Kidney (tissue), 14 donors: Measurements from ENCODE around the gene ACTN2. TPM values are rescaled to one million over a fixed set of nuclear protein-coding genes. Genes with fewer than 3 reads are reported as not detected.

ENCODE experiments used
- DNase-seq, 5 donors: peaks; one replicate each; pipeline ENCODE4 v3.0.0-alpha.2; 2013 to 2020
- FAIRE-seq: peaks from 2 replicates; lab custom pipeline; 2012; peaks lifted over from hg19 to GRCh38; lab: Jason Lieb, UNC
- H3K27ac ChIP-seq, 2 donors: one replicate each; pipeline ENCODE4 v1.7.0; 2013; ENCODE audit warnings: low read depth in 2 of 2, low read length in 2 of 2, inconsistent platforms in 1 of 2
- H3K27me3 ChIP-seq: one replicate; pipeline ENCODE4 v1.7.1; 2013; ENCODE audit warnings: low read length, inconsistent platforms; ENCODE audit not compliant: control insufficient read depth, insufficient read depth
- H3K36me3 ChIP-seq, 3 donors: one replicate each; pipeline versions ENCODE4 v1.7.0 to v1.7.1; 2013; ENCODE audit warnings: low read length in 3 of 3, control low read depth in 1 of 3, inconsistent platforms in 1 of 3; ENCODE audit not compliant: insufficient read depth in 3 of 3, control insufficient read depth in 2 of 3
- H3K4me1 ChIP-seq, 3 donors: one replicate each; pipeline versions ENCODE4 v1.7.0 to v1.7.1; 2013; ENCODE audit warnings: low read length in 3 of 3, inconsistent platforms in 1 of 3, low read depth in 1 of 3; ENCODE audit not compliant: control insufficient read depth in 2 of 3, insufficient read depth in 2 of 3
- H3K4me3 ChIP-seq, 3 donors: one replicate each; pipeline versions ENCODE4 v1.7.0 to v1.8.1; 2013; ENCODE audit warnings: low read length in 3 of 3, control low read depth in 1 of 3, inconsistent platforms in 1 of 3
- H3K9ac ChIP-seq, 3 donors: one replicate each; pipeline versions ENCODE4 v1.7.0 to v1.7.1; 2013; ENCODE audit warnings: low read length in 3 of 3, control low read depth in 1 of 3, inconsistent platforms in 1 of 3
- H3K9me3 ChIP-seq, 3 donors: one replicate each; pipeline versions ENCODE4 v1.7.0 to v1.7.1; 2013; ENCODE audit warnings: low read length in 3 of 3, control low read depth in 1 of 3, inconsistent platforms in 1 of 3; ENCODE audit not compliant: control insufficient read depth in 2 of 3, insufficient read depth in 1 of 3
- intact Hi-C: fragments of 100-400 bp; cut with DNase I; formaldehyde crosslinking; loops from one replicate; pipeline ENCODE4 v1.11.1; 2022
- polyA plus RNA-seq: library from polyadenylated mRNA; stranded (reverse); fragments of 350-450 nt; fragmentation: Illumina TruSeq; extraction: RNeasy Lipid Tissue Mini Kit (QIAGEN cat#74804); gene quantifications from one replicate; pipeline ENCODE4 v1.2.3, GENCODE V29; 2014; ENCODE audit warnings: low read depth, low replicate concordance; ENCODE audit not compliant: insufficient read depth
- total RNA-seq: library from RNA; stranded (reverse); fragmentation: NEBNext Ultra II Directional; extraction: Animal tissue kit (Norgen Biotek cat#: 25700); gene quantifications from one replicate; pipeline ENCODE4 v1.2.1, GENCODE V29; 2021
- TF ChIP-seq, protein P1 (sequence below): IDR thresholded peaks from 3 replicates; pipeline ENCODE4 v1.5.1; 2012; ENCODE audit warnings: mild to moderate bottlenecking, moderate library complexity, borderline replicate concordance; ENCODE audit not compliant: insufficient read depth; ENCODE audit errors: extremely low read depth
- donor health status: control.
- donor health status: control.
- donor health status: control.
- donor health status: control.
- donor health status: control.
- donor health status: DM: yes; HTN: yes; CAD: no.
- donor health status: Normal renal cell carcinoma (clear cell type).

The ACTN2 gene
- total and polyA plus RNA-seq, 2 donors from 2014 or later, result 0.60 to 1.6 TPM

DNA sequence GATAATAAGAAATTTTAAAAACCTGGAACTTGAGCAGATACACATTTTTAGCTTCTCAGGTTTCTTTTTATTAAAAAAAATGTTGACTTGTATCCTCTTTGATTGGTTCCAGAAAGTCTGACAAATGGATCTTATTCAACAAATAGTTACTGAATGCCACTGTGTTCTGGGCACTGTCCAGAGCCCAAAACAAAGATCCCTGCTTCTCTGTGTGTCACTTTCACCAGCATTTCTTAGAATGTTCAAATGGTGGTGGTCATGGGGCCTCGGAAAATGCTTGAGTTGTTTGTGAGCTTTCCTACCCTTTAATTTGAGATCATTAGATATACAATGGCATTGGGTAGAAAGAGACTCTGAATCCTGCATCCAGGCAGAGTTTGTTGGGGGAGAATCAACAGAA lies 19.9 kb downstream of the ACTN2 start:
- H3K36me3 ChIP-seq, result no peaks in the 10 kb centered on the region
- H3K9me3 ChIP-seq, result no peaks in the 10 kb centered on the region
- no peaks in the 10 kb centered on the region for H3K27me3 ChIP-seq
- no peaks in the 10 kb centered on the region for H3K4me1 ChIP-seq
- intact Hi-C loops, result no loop called here
- TF ChIP-seq, protein P1, sequence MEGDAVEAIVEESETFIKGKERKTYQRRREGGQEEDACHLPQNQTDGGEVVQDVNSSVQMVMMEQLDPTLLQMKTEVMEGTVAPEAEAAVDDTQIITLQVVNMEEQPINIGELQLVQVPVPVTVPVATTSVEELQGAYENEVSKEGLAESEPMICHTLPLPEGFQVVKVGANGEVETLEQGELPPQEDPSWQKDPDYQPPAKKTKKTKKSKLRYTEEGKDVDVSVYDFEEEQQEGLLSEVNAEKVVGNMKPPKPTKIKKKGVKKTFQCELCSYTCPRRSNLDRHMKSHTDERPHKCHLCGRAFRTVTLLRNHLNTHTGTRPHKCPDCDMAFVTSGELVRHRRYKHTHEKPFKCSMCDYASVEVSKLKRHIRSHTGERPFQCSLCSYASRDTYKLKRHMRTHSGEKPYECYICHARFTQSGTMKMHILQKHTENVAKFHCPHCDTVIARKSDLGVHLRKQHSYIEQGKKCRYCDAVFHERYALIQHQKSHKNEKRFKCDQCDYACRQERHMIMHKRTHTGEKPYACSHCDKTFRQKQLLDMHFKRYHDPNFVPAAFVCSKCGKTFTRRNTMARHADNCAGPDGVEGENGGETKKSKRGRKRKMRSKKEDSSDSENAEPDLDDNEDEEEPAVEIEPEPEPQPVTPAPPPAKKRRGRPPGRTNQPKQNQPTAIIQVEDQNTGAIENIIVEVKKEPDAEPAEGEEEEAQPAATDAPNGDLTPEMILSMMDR, result no peak
- FAIRE-seq, result no peak
- no peak overlapping the region for H3K27ac ChIP-seq
- no peak overlapping the region for H3K4me3 ChIP-seq
- DNase-seq, result no peak
- no peak overlapping the region for H3K9ac ChIP-seq

DNA sequence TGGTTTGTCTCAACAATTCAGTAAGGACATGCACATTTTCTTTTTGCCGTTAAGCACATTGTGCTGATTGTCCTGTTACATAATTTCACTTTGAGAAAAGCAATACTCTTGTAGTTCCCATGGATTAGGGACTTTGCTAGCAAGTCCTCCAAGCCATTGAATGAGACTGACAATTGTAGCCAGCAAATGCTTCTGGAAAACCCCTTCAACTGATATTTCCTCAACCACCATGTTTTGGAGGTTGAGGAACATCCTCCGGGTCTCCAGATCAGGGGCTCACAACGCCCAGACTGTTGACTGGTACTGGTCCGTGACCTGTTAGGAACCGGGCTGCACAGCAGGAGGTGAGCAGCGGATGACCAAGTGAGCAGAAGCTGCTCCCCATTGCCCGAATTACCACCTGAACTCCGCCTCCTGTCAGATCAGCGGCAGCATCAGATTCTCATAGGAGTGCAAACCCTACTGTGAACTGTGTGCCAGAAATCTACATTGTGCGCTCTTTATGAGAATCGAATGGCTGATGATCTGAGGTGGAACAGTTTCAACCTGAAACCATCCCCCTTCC lies 24.1 kb downstream of the ACTN2 start:
- TF ChIP-seq, protein P1, result no peak
- no peaks in the 10 kb centered on the region for H3K9me3 ChIP-seq
- H3K4me1 ChIP-seq, result no peaks in the 10 kb centered on the region
- no peak for FAIRE-seq
- no peak overlapping the region for H3K4me3 ChIP-seq
- no peak overlapping the region for H3K9ac ChIP-seq
- no peak for DNase-seq
- no peaks in the 10 kb centered on the region for H3K36me3 ChIP-seq
- H3K27me3 ChIP-seq, result no peaks in the 10 kb centered on the region
- H3K27ac ChIP-seq, result no peak overlapping the region
- intact Hi-C loops, result no loop called here

DNA sequence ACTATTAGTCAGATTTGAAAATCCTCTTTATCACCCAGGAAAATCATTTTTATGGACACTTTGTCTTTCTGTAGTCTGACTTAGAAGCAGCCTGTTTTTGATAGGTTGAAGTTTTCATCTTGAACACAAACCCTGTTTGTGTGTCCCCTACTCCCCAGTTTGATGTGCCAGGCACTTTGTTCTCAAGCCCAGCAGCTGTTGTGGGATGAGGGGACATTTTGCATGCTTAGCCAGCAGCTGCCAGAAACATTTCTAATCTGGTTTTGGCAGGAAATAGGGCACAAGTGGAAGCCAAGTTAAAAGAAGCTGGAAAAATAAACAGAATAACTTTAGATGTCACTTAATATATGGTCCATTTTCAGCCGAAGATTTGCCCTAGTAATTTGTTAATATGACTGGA lies 29.9 kb downstream of the ACTN2 start:
- H3K36me3 ChIP-seq, result no peaks in the 10 kb centered on the region
- H3K27me3 ChIP-seq, result no peaks in the 10 kb centered on the region
- no peak overlapping the region for H3K27ac ChIP-seq
- FAIRE-seq (no peak), DNase-seq (peak in 1 of 5 donors; percentile 45)
- no peaks in the 10 kb centered on the region for H3K4me1 ChIP-seq
- no peak overlapping the region for H3K9ac ChIP-seq
- TF ChIP-seq, protein P1, result no peak
- H3K9me3 ChIP-seq, result no peaks in the 10 kb centered on the region
- no peak overlapping the region for H3K4me3 ChIP-seq
- intact Hi-C loops, result no loop called here

DNA sequence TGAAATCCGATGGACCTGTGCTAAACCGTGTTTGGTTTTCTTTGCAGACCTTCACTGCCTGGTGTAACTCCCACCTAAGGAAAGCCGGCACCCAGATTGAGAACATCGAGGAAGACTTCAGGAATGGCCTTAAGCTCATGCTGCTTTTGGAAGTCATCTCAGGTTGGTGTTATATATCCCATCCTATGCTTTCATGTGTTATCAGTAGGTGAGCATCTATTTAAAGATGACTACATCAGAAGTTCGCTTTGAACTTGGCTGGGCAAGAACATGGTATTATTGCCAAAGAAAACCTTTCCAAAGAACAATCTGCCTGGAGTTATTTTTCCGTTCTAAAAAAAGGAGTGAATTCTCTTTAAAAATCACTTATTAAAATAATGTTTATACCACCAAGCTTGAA lies 31.5 kb downstream of the ACTN2 start:
- no peak for FAIRE-seq
- TF ChIP-seq, protein P1, result no peak

More for the DNA sequence above, 31.5 kb downstream of the ACTN2 start:
- Histone ChIP-seq H3K4me1 (no peaks in the 10 kb centered on the region), H3K4me3 (no peak overlapping the region), H3K36me3 (no peaks in the 10 kb centered on the region), H3K9ac (no peak overlapping the region), H3K27me3 (no peaks in the 10 kb centered on the region), H3K9me3 (no peaks in the 10 kb centered on the region), H3K27ac (no peak overlapping the region)
- no peak for DNase-seq
- intact Hi-C loops, result no loop called here
